HG03064 (cell line): Measurements from ENCODE around the gene TOR4A.

Experiments used
- ATAC-seq: cut with Tn5 transposase; IDR thresholded peaks from one replicate; pipeline ENCODE4 v1.9.1; 2021; ENCODE audit warnings: low read depth; ENCODE audit not compliant: unreplicated experiment

The TOR4A gene

GRCh38 chr9:137293094-137293481 lies 15.6 kb downstream of the TOR4A start:
- no peak for ATAC-seq

GRCh38 chr9:137293482-137294090 lies 16.1 kb downstream of the TOR4A start:
- ATAC-seq, result no peak

GRCh38 chr9:137294091-137294680 lies 16.7 kb downstream of the TOR4A start:
- no peak for ATAC-seq

- ATAC-seq, result no peak
Observed at GRCh38 chr9:137294681-137295237, 17.2 kb downstream of the TOR4A start.

- no peak for ATAC-seq
Observed at GRCh38 chr9:137295238-137295811, 17.8 kb downstream of the TOR4A start.

GRCh38 chr9:137295849-137296669 lies 18.5 kb downstream of the TOR4A start:
- no peak for ATAC-seq

GRCh38 chr9:137296670-137297664 lies 19.4 kb downstream of the TOR4A start:
- no peak for ATAC-seq

- no peak for ATAC-seq
Observed at GRCh38 chr9:137297966-137298365, 20.4 kb downstream of the TOR4A start.

- ATAC-seq, result no peak
Observed at GRCh38 chr9:137298401-137299202, 21.1 kb downstream of the TOR4A start.

GRCh38 chr9:137299203-137299565 lies 21.7 kb downstream of the TOR4A start:
- no peak for ATAC-seq

- no peak for ATAC-seq
Observed at GRCh38 chr9:137299938-137300337, 22.4 kb downstream of the TOR4A start.

GRCh38 chr9:137300567-137301080 lies 23.1 kb downstream of the TOR4A start:
- no peak for ATAC-seq

GRCh38 chr9:137301081-137301947 lies 23.8 kb downstream of the TOR4A start:
- ATAC-seq, result no peak

- ATAC-seq, result peak; percentile 48
Observed at GRCh38 chr9:137302118-137302448, 24.6 kb downstream of the TOR4A start, which contains the start of gene NRARP. TSS of gene NRARP (minus strand) at chr9:137302271. CDS start at chr9:137301928, 343 bp downstream.

GRCh38 chr9:137302449-137303150 lies 25.1 kb downstream of the TOR4A start:
- ATAC-seq, result peak; percentile 32

GRCh38 chr9:137303151-137303892 lies 25.8 kb downstream of the TOR4A start:
- no peak for ATAC-seq

GRCh38 chr9:137303893-137304382 lies 26.4 kb downstream of the TOR4A start:
- no peak for ATAC-seq
